HEK293 (cell line): ENCODE measurements around the gene SLC11A2.

ENCODE experiments used
- MZF1 ChIP-seq: fragments of 450-650 bp; formaldehyde crosslinking; IDR thresholded peaks from 2 replicates; pipeline ENCODE4 v1.5.1; 2017; ENCODE audit warnings: missing biosample characterization, missing genetic modification characterization, borderline replicate concordance
- SCRT2 ChIP-seq: fragments of 450-650 bp; formaldehyde crosslinking; IDR thresholded peaks from 2 replicates; pipeline ENCODE4 v1.5.1; 2016; ENCODE audit warnings: missing biosample characterization, missing genetic modification characterization
- TCF7L2 ChIP-seq: IDR thresholded peaks from 2 replicates; pipeline ENCODE4 v1.6.1; 2011; ENCODE audit warnings: low read depth, mild to moderate bottlenecking, inconsistent platforms, low read length, moderate library complexity, borderline replicate concordance
- ZBTB17 ChIP-seq: fragments of 450-650 bp; formaldehyde crosslinking; IDR thresholded peaks from 2 replicates; pipeline ENCODE4 v1.5.1; 2016; ENCODE audit warnings: missing biosample characterization, missing genetic modification characterization
- ZNF274 ChIP-seq, 2 experiments: fragments of 200-500 bp in 1 of 2; fragments of 450-650 bp in 1 of 2; sonication (Bioruptor generic) in 1 of 2; formaldehyde crosslinking in 1 of 2; IDR thresholded peaks; 2 replicates each; pipeline versions ENCODE4 v1.5.1 to v1.6.1; 2014 to 2016; ENCODE audit warnings: borderline replicate concordance in 1 of 2, inconsistent platforms in 1 of 2, low read length in 1 of 2, missing biosample characterization in 1 of 2, missing genetic modification characterization in 1 of 2
- ZNF558 ChIP-seq: fragments of 450-650 bp; formaldehyde crosslinking; IDR thresholded peaks from 2 replicates; pipeline ENCODE4 v1.5.1; 2016; ENCODE audit warnings: missing biosample characterization, missing genetic modification characterization
- ZNF76 ChIP-seq: fragments of 450-650 bp; formaldehyde crosslinking; IDR thresholded peaks from 2 replicates; pipeline ENCODE4; 2016; ENCODE audit warnings: low read depth, missing biosample characterization, missing genetic modification characterization, borderline replicate concordance
- ZNF843 ChIP-seq: fragments of 450-650 bp; formaldehyde crosslinking; IDR thresholded peaks from 2 replicates; pipeline ENCODE4 v1.5.1; 2016; ENCODE audit warnings: missing biosample characterization, missing genetic modification characterization
- TF ChIP-seq, protein P1 (sequence below): fragments of 450-650 bp; formaldehyde crosslinking; IDR thresholded peaks from 2 replicates; pipeline ENCODE4 v1.5.1; 2017; ENCODE audit warnings: missing biosample characterization, missing genetic modification characterization
- TF ChIP-seq, protein P2 (sequence below): fragments of 450-650 bp; formaldehyde crosslinking; IDR thresholded peaks from 2 replicates; pipeline ENCODE4 v1.5.1; 2016; ENCODE audit warnings: missing biosample characterization, missing genetic modification characterization
- TF ChIP-seq, protein P3 (sequence below): sonication (generic); formaldehyde crosslinking; IDR thresholded peaks from 2 replicates; pipeline ENCODE4 v1.8.1; 2022; ENCODE audit warnings: mild to moderate bottlenecking, moderate library complexity, missing genetic modification reagents

DNA sequence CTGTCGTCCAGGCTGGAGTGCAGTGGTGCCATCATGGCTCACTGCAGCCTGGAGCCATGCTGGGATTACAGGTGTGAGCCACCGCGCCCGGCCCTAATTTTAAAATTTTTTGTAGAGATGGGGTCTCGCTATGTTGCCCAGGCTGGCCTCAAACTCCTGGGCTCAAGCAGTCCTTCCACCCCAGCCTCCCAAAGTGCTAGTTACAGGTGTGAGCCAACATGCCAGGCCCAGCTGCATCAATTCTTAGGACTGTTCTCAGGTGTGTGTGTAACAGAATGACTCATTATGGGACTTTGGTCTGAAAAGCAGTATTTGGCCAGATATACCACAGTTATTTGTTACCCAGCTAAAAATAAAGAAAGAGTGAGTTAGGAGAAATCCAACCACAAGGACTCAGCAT is 39.3 kb upstream of the SLC11A2 start:
- TF ChIP-seq, protein P1, sequence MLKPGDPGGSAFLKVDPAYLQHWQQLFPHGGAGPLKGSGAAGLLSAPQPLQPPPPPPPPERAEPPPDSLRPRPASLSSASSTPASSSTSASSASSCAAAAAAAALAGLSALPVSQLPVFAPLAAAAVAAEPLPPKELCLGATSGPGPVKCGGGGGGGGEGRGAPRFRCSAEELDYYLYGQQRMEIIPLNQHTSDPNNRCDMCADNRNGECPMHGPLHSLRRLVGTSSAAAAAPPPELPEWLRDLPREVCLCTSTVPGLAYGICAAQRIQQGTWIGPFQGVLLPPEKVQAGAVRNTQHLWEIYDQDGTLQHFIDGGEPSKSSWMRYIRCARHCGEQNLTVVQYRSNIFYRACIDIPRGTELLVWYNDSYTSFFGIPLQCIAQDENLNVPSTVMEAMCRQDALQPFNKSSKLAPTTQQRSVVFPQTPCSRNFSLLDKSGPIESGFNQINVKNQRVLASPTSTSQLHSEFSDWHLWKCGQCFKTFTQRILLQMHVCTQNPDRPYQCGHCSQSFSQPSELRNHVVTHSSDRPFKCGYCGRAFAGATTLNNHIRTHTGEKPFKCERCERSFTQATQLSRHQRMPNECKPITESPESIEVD (tag by site-specific recombination): no peak
- TF ChIP-seq ZNF558 (tag by site-specific recombination) (no peak), ZNF274 (IDR thresholded peaks at IDR 0.05; ENCODE audit: low read length) (no peak), ZNF274 (tag by site-specific recombination; IDR thresholded peaks at IDR 0.05; ENCODE audit: borderline replicate concordance) (no peak), ZBTB17 (tag by site-specific recombination) (no peak), SCRT2 (no peak), TCF7L2 (no peak), ZNF843 (no peak), ZNF76 (tag by site-specific recombination) (no peak), MZF1 (tag by site-specific recombination) (no peak)
- TF ChIP-seq, protein P2, sequence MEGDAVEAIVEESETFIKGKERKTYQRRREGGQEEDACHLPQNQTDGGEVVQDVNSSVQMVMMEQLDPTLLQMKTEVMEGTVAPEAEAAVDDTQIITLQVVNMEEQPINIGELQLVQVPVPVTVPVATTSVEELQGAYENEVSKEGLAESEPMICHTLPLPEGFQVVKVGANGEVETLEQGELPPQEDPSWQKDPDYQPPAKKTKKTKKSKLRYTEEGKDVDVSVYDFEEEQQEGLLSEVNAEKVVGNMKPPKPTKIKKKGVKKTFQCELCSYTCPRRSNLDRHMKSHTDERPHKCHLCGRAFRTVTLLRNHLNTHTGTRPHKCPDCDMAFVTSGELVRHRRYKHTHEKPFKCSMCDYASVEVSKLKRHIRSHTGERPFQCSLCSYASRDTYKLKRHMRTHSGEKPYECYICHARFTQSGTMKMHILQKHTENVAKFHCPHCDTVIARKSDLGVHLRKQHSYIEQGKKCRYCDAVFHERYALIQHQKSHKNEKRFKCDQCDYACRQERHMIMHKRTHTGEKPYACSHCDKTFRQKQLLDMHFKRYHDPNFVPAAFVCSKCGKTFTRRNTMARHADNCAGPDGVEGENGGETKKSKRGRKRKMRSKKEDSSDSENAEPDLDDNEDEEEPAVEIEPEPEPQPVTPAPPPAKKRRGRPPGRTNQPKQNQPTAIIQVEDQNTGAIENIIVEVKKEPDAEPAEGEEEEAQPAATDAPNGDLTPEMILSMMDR (tag by site-specific recombination): no peak
- TF ChIP-seq, protein P3, sequence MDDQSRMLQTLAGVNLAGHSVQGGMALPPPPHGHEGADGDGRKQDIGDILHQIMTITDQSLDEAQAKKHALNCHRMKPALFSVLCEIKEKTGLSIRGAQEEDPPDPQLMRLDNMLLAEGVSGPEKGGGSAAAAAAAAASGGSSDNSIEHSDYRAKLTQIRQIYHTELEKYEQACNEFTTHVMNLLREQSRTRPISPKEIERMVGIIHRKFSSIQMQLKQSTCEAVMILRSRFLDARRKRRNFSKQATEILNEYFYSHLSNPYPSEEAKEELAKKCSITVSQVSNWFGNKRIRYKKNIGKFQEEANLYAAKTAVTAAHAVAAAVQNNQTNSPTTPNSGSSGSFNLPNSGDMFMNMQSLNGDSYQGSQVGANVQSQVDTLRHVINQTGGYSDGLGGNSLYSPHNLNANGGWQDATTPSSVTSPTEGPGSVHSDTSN: no peak
